Activated naive CD8-positive, alpha-beta T cell treated with anti-CD3 and anti-CD28 coated beads, Interleukin-2, amount 10 ng/mL, durations not matched to agents 7 days and 5 days (primary cell): ENCODE results near the gene IDH3A. TPM values are rescaled to one million over a fixed set of nuclear protein-coding genes. Genes with fewer than 3 reads are reported as not detected.
"Not testable (repeated sequence)": the region's sequence is repeated elsewhere in the genome, so short reads cannot be mapped to it uniquely, and the experiment has no call there.

Source experiments
- ATAC-seq: fragments of 150-1000 bp; cut with Tn5 transposase; one replicate; pipeline ENCODE4 v1.10.0; 2021; ENCODE audit warnings: low read depth, moderate library complexity
- POLR2A ChIA-PET: fragments of 350-600 bp; sonication (Branson Sonifier 250); formaldehyde crosslinking; loops from one replicate; lab custom pipeline; 2021; ENCODE audit warnings: antibody characterized with exemption; lab: Charles Lee
- DNase-seq: peaks from one replicate; pipeline ENCODE4 v3.0.0; 2021
- H3K27ac Mint-ChIP-seq: one replicate; pipeline ENCODE4 v1.8.0; 2022; ENCODE audit warnings: mild to moderate bottlenecking, mixed read lengths
- H3K27me3 Mint-ChIP-seq: one replicate; pipeline ENCODE4 v1.8.0; 2022; ENCODE audit warnings: mild to moderate bottlenecking, moderate library complexity, mixed read lengths
- H3K36me3 Mint-ChIP-seq: one replicate; pipeline ENCODE4 v1.8.0; 2021; ENCODE audit warnings: mild to moderate bottlenecking, mixed read lengths
- H3K4me1 Mint-ChIP-seq: one replicate; pipeline ENCODE4 v1.8.0; 2021; ENCODE audit warnings: mixed read lengths
- H3K4me3 Mint-ChIP-seq: one replicate; pipeline ENCODE4 v1.8.0; 2022; ENCODE audit warnings: mild to moderate bottlenecking, moderate library complexity, mixed read lengths
- H3K9me3 Mint-ChIP-seq: one replicate; pipeline ENCODE4 v1.8.0; 2021; ENCODE audit warnings: mixed read lengths
- total RNA-seq, 2 experiments: library from RNA; stranded (reverse); gene quantifications; one replicate each; pipeline ENCODE4 v1.2.3, GENCODE V29; 2021

Gene IDH3A
- total RNA-seq, 2 experiments from 2014 or later: 54.5 to 82.8 TPM

DNA sequence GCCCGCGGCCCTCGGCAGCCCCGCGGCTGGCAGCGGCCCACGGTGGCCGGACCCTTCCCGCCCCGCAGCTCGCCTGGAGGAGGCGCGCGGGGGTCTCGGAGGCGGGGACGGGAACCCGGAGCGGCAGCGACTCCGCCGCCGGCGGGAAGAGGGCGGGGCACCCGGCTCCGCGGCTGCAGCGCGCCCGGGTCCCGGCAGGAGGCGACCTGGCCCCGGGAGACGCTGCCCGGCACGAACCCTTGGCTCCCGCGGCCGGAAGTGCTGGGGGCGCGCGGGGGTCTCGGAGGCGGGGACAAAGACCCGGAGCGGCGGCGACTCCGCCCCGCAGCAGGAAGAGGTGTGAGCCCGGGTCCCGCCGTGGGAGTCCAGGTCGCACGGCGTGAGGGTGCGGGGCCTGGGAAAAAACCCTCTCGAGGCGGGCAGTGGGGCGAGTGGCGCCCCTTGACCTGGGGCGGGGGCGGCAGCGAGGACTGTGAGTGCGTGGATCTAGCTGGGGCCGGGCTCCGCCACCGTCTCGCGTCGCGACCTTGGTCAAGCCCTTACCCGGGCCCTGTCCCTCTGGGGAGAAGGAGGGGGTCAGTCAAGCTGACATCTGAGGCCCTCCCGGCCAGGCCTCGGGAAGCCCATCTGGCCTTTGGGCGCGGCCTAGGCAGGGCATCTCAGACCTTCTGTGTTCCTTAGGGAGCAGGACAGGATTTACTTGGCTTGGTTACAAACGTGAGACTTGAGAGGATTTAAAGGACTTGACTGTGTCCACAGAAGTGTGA lies 17.7 kb upstream of the IDH3A start, which contains the start of gene CIB2:
Gene CIB2 (minus strand): TSS at position 151 of the 767 bp plus-strand sequence. CDS start 230 bp downstream, outside the sequence.
- Mint-ChIP-seq H3K4me1 (peaks cover 18% of the 10 kb centered on the region), H3K36me3 (no peaks in the 10 kb centered on the region), H3K27ac (peak within 1 kb of the TSS; percentile 80), H3K4me3 (peak within 1 kb of the TSS; percentile 87), H3K9me3 (no peaks in the 10 kb centered on the region), H3K27me3 (peaks cover 3% of the 10 kb centered on the region)
- POLR2A ChIA-PET: interaction anchor here (0.7 to 2.8 kb wide), 5 partner anchors 17 to 74 kb away, joined by 3 to 16 read pairs (median 5); partner anchors contain the start of gene IDH3A
- peak; percentile 93 for DNase-seq
- ATAC-seq: peak; percentile 87

GRCh38 chr15:78133801-78134200 lies 15.4 kb upstream of the IDH3A start:
- Mint-ChIP-seq H3K4me3 (no peak overlapping the region), H3K27me3 (peaks cover 6% of the 10 kb centered on the region), H3K27ac (no peak overlapping the region), H3K4me1 (peaks cover 15% of the 10 kb centered on the region), H3K36me3 (no peaks in the 10 kb centered on the region), H3K9me3 (no peaks in the 10 kb centered on the region)
- DNase-seq: no peak
- POLR2A ChIA-PET: no interaction called here
- ATAC-seq: no peak

DNA sequence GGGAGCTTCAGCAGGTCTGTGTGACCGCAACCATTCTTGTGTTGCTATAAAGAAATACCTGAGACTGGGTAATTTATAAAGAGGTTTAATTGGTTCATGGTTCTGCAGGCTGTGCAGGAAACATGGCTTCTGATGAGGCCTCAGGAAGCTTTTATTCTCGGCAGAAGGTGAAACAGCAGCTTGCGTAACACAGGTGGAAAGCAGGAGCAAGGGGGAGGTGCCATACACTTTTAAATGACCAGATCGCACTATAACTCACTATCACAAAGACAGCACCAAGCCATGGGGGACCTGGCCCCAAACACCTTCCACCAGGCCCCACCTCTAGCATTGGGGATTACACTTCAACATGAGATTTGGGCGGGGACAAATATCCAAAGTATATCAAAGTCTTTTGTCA lies 9.6 kb upstream of the IDH3A start:
- DNase-seq: no peak
- ATAC-seq: no peak
- POLR2A ChIA-PET: interaction anchor here (0.9 kb wide), 1 partner anchor 9 kb away, joined by 9 read pairs; the partner anchor contains the start of gene IDH3A
- H3K27ac Mint-ChIP-seq: no peak overlapping the region
- peaks cover 4% of the 10 kb centered on the region for H3K27me3 Mint-ChIP-seq
- no peaks in the 10 kb centered on the region for H3K4me1 Mint-ChIP-seq
- H3K4me3 Mint-ChIP-seq: no peak overlapping the region
- no peaks in the 10 kb centered on the region for H3K9me3 Mint-ChIP-seq
- H3K36me3 Mint-ChIP-seq: no peaks in the 10 kb centered on the region

GRCh38 chr15:78140292-78140691 lies 8.9 kb upstream of the IDH3A start:
- H3K27ac Mint-ChIP-seq: no peak overlapping the region

GRCh38 chr15:78142332-78142731 lies 6.8 kb upstream of the IDH3A start:
- H3K4me1 Mint-ChIP-seq: peaks cover 6% of the 10 kb centered on the region
- H3K9me3 Mint-ChIP-seq: no peaks in the 10 kb centered on the region
- peaks cover 3% of the 10 kb centered on the region for H3K27me3 Mint-ChIP-seq
- H3K27ac Mint-ChIP-seq: no peak overlapping the region
- no peak for DNase-seq
- POLR2A ChIA-PET: no interaction called here
- no peak overlapping the region for H3K4me3 Mint-ChIP-seq
- H3K36me3 Mint-ChIP-seq: peaks cover 2% of the 10 kb centered on the region
- no peak for ATAC-seq

More at GRCh38 chr15:78140292-78140691, 8.9 kb upstream of the IDH3A start:
- peaks cover 4% of the 10 kb centered on the region for H3K27me3 Mint-ChIP-seq
- H3K9me3 Mint-ChIP-seq: no peaks in the 10 kb centered on the region
- no peaks in the 10 kb centered on the region for H3K4me1 Mint-ChIP-seq
- POLR2A ChIA-PET: interaction anchor here (0.9 kb wide), 1 partner anchor 9 kb away, joined by 9 read pairs; the partner anchor contains the start of gene IDH3A
- DNase-seq: no peak
- H3K4me3 Mint-ChIP-seq: no peak overlapping the region
- no peaks in the 10 kb centered on the region for H3K36me3 Mint-ChIP-seq
- ATAC-seq: no peak

- H3K27me3 Mint-ChIP-seq: no peaks in the 10 kb centered on the region
- H3K36me3 Mint-ChIP-seq: peaks cover 5% of the 10 kb centered on the region
- POLR2A ChIA-PET: interaction anchor here (1.0 kb wide), 1 partner anchor 153 kb away, joined by 3 read pairs; the partner anchor contains the start of gene SKIC8
- no peaks in the 10 kb centered on the region for H3K9me3 Mint-ChIP-seq
- H3K4me3 Mint-ChIP-seq: no peak overlapping the region
- DNase-seq: no peak
- no peak overlapping the region for H3K27ac Mint-ChIP-seq
- no peak for ATAC-seq
- peaks cover 32% of the 10 kb centered on the region for H3K4me1 Mint-ChIP-seq
Observed at GRCh38 chr15:78146425-78147154, 2.6 kb upstream of the IDH3A start.

DNA sequence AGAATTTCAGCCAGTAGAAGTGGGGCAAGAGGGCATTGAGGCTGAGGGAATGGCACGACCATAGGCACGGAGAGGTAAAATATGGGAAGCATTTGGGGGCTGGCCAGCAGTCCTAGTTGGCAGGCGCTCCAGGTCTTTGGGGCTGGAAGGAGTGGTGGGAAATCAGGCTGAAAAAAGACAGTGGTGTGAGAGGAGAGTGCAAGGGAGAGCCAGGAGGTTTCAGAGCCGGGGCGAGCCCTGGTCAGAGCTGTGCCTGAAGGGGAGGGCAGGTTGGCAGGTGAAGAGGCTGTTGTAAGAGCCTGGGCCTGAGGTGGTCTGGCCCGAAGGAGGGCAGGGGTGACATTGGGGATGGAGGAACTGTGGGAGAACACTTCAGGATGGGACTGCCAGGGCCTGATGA lies 1.6 kb upstream of the IDH3A start:
- POLR2A ChIA-PET: interaction anchor here (1.0 to 2.3 kb wide), 4 partner anchors 10 to 152 kb away, joined by 3 to 16 read pairs (median 6); partner anchors contain the start of genes CIB2 and SKIC8
- H3K4me3 Mint-ChIP-seq: peak overlapping the region; percentile 2
- peaks cover 34% of the 10 kb centered on the region for H3K4me1 Mint-ChIP-seq
- DNase-seq: no peak
- H3K36me3 Mint-ChIP-seq: peaks cover 6% of the 10 kb centered on the region
- no peaks in the 10 kb centered on the region for H3K27me3 Mint-ChIP-seq
- ATAC-seq: no peak
- H3K9me3 Mint-ChIP-seq: no peaks in the 10 kb centered on the region
- H3K27ac Mint-ChIP-seq: no peak overlapping the region

DNA sequence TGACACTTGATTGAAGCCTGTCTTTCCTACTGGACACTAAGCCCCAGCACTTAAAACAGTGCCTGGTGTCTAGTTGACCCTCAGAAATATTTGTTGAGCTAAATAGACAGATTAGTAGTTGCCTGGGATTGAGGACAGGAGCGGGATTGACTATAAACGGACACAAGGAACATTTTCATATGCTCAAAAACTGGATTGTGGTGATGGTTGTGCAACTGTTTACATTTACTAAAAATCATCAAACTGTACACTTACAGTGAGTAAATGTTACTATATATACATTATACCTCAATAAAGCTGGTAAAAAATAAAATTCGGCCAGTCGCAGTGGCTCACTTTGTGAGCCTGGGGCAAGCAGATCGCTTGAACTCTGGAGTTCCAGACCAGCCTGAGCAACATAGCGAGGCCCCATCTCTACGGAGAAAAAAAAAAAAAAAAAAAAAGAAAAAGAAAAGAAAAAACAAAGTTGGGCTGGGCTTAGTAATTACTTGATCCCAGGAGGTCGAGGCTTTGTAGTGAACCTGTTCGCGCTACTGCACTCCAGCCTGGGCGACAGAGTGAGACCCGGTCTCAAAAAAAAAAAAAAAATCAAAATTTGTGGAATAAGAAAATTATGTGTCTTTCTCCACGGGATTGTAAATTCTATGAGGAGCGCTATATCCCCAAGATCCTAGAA lies 632 bp upstream of the IDH3A start:
- H3K4me1 Mint-ChIP-seq: peaks cover 38% of the 10 kb centered on the region
- POLR2A ChIA-PET: interaction anchor here (0.7 to 2.3 kb wide), 11 partner anchors 9 to 819 kb away, joined by 3 to 16 read pairs (median 5); partner anchors contain the start of gene CIB2

DNA sequence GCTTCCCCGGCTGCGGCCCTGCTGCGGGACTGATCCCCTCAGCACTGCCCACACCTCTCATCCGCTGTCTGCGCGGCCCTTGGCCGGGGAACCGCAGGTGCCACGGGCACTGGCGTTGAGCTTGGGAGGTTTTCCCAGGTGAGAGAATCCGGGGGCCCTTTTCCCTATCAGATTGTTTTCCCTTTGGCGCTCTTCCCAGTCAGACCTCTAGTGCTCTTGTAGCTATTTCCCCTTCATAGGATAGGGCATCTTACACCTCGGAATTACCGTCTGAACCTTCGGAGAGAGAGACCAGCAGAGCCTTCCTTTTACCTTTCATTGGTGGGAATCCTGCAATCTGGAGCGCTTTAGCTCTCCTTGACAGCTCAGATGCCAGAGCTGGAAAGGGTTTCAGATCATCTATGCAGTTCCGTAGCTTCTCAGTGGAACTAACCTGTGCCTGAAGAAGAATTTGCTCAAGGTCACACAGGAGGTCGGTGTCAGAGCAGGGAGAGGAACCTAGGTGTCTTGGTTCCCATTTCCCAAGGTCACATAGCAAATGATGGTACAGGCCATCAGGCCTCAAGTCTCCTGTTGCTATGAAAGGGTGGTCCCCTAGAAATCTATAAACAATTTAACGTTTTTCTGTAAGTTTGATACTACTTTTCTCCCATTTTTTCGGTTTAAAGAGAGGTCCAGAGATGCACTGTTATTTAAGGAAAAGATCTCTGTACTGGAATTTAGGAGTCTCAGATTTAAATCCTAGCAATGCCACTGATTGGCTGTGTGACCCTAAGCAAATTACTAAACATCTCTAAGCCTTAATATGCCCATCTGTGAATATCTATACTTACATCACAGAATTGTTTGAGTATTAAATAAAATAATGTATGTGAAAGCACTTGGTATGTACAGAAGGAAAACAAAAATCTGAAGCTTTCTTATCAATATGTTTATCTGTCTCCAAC lies 916 bp downstream of the IDH3A start:
- POLR2A ChIA-PET: interaction anchor here (1.1 to 1.8 kb wide), 3 partner anchors 18 to 24 kb away, joined by 3 to 8 read pairs (median 4); no protein-coding TSS in a partner anchor
- H3K27ac Mint-ChIP-seq: peak overlapping the region; percentile 71
- DNase-seq (no peak), ATAC-seq (no peak)
- peaks cover 13% of the 10 kb centered on the region for H3K36me3 Mint-ChIP-seq
- H3K4me1 Mint-ChIP-seq: peaks cover 38% of the 10 kb centered on the region
- H3K9me3 Mint-ChIP-seq: no peaks in the 10 kb centered on the region
- peak overlapping the region; percentile 90 for H3K4me3 Mint-ChIP-seq
- H3K27me3 Mint-ChIP-seq: no peaks in the 10 kb centered on the region

More for the DNA sequence above, 632 bp upstream of the IDH3A start:
- H3K36me3 Mint-ChIP-seq: peaks cover 13% of the 10 kb centered on the region
- no peaks in the 10 kb centered on the region for H3K27me3 Mint-ChIP-seq
- no peaks in the 10 kb centered on the region for H3K9me3 Mint-ChIP-seq
- ATAC-seq (peak; percentile 4), DNase-seq (no peak)
- H3K27ac Mint-ChIP-seq: peak overlapping the region; percentile 85
- H3K4me3 Mint-ChIP-seq: peak overlapping the region; percentile 96

- POLR2A ChIA-PET: interaction anchor here (1.7 kb wide), 1 partner anchor 23 kb away, joined by 3 read pairs; no protein-coding TSS in a partner anchor
- not testable (repeated sequence) for ATAC-seq, H3K27ac Mint-ChIP-seq, H3K9me3 Mint-ChIP-seq, H3K27me3 Mint-ChIP-seq, DNase-seq
- peaks cover 38% of the 10 kb centered on the region for H3K4me1 Mint-ChIP-seq
- H3K36me3 Mint-ChIP-seq: peaks cover 13% of the 10 kb centered on the region
- H3K4me3 Mint-ChIP-seq: peak overlapping the region; percentile 90
Observed at GRCh38 chr15:78151075-78151474, 1.9 kb downstream of the IDH3A start.

DNA sequence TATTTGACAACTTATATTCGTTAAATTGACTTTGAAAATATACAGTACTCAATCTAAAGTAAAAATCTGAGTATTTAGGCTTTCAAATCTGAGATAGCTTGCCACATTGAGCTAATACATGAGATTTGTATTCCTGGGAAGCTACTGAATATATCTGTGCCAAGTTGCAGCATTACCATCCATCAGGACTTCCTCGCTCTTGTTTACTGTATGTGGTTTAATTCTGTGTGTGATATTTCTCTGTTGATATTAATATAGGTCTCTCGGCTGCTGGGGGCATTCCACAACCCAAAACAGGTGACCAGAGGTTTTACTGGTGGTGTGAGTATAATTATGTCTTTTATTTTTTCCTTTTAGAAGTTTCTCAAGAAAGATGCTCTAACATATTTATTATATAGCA lies 5.8 kb downstream of the IDH3A start:
- no peaks in the 10 kb centered on the region for H3K9me3 Mint-ChIP-seq
- H3K4me1 Mint-ChIP-seq: peaks cover 21% of the 10 kb centered on the region
- no peak overlapping the region for H3K27ac Mint-ChIP-seq
- ATAC-seq: no peak
- H3K4me3 Mint-ChIP-seq: no peak overlapping the region
- DNase-seq: no peak
- POLR2A ChIA-PET: no interaction called here
- H3K36me3 Mint-ChIP-seq: peaks cover 13% of the 10 kb centered on the region
- no peaks in the 10 kb centered on the region for H3K27me3 Mint-ChIP-seq
